ENCODE results near the gene CYTH3. TPM values are rescaled to one million over a fixed set of nuclear protein-coding genes. Genes with fewer than 3 reads are reported as not detected.

CYTH3 gene
- total and polyA plus RNA-seq, 2 of the 13 experiments (the other 11 are each of a cell fraction or from before 2014, with no cell fraction given): 3.1 to 3.8 TPM

GRCh38 chr7:6164491-6164890 is 107.9 kb downstream of the CYTH3 start:
- in situ Hi-C loops (cut with HindIII; ENCODE audit: extremely low pct_ligation_motif_present, low pct_unique_long_range_greater_than_20kb) (loop anchor here (5.0 to 10.0 kb wide), 2 partner anchors 158 to 270 kb away; no protein-coding TSS in a partner anchor), intact Hi-C loops (cut with micrococcal nuclease; ENCODE audit: unreplicated experiment) (no loop called here)
- peaks cover 21% of the 10 kb centered on the region for H3K4me1 ChIP-seq (ENCODE audit: insufficient read depth, low read length)
- H3K27ac ChIP-seq (ENCODE audit: extremely low read length, insufficient read depth, low read length): no peak overlapping the region
- TF ChIP-seq TARDBP (CRISPR knock-in tag; IDR thresholded peaks at IDR 0.05) (no peak), ONECUT2 (CRISPR knock-in tag; IDR thresholded peaks at IDR 0.05) (no peak), ZNF598 (CRISPR knock-in tag; IDR thresholded peaks at IDR 0.05; ENCODE audit: borderline replicate concordance) (no peak), ZNF605 (CRISPR knock-in tag; IDR thresholded peaks at IDR 0.05) (no peak), ZNF546 (CRISPR knock-in tag; conservative IDR thresholded peaks at IDR 0.05) (no peak), EEA1 (CRISPR knock-in tag; IDR thresholded peaks at IDR 0.05; ENCODE audit: borderline replicate concordance) (no peak), ZNF557 (CRISPR knock-in tag; IDR thresholded peaks at IDR 0.05) (no peak)
- ChIA-PET POLR2A (no interaction called here), CTCF (ENCODE audit: low intra/inter-chr PET ratio, low total read pairs) (no interaction called here)
- no peak overlapping the region for H2AFZ ChIP-seq (ENCODE audit: low read length)
- DNase-seq (ENCODE audit: low spot score): no peak
- H3K27me3 ChIP-seq (ENCODE audit: control insufficient read depth in 1 of 2, insufficient read depth in 2 of 2, low read length in 2 of 2): no peaks in the 10 kb centered on the region
- BruUV-seq (replicated peaks): no TSS peak
- H3K9me3 ChIP-seq (ENCODE audit: low read length): no peaks in the 10 kb centered on the region
- ATAC-seq: peak; percentile 9; the same call in 2 of the 3 replicates
- H3K4me3 ChIP-seq (replicated peaks in 1 of 3; ENCODE audit: insufficient read depth in 1 of 3, low read depth in 2 of 3, low read length in 3 of 3): no peak overlapping the region
- no peak overlapping the region for H3K9ac ChIP-seq (ENCODE audit: insufficient read depth, low read depth, low read length)
- WGBS (ENCODE audit: low lambda C conversion rate): 94% methylated on average over 20 of the region's 28 CpGs
- FAIRE-seq: no peak
- no peaks in the 10 kb centered on the region for H4K20me1 ChIP-seq (ENCODE audit: insufficient read depth, low read length)
- no peak overlapping the region for H3K4me2 ChIP-seq (ENCODE audit: low read depth, low read length)
- H3K36me3 ChIP-seq (replicated peaks in 1 of 2; ENCODE audit: control insufficient read depth in 1 of 2, insufficient read depth in 2 of 2, low read length in 2 of 2): peaks cover 1 to 13% of the 10 kb centered on the region in 2 experiments; a peak in 1 of 5 replicates
- no peaks in the 10 kb centered on the region for H3K79me2 ChIP-seq (ENCODE audit: insufficient read depth, low read length)

GRCh38 chr7:6164010-6164409 is 108.4 kb downstream of the CYTH3 start:
- FAIRE-seq (no peak), DNase-seq (ENCODE audit: low spot score) (no peak), ATAC-seq (no peak)
- no TSS peak for BruUV-seq (replicated peaks)
- 98% methylated on average over 7 of the region's 7 CpGs for WGBS (ENCODE audit: low lambda C conversion rate)
- intact Hi-C loops (cut with micrococcal nuclease; ENCODE audit: unreplicated experiment) (no loop called here), in situ Hi-C loops (cut with HindIII; ENCODE audit: extremely low pct_ligation_motif_present, low pct_unique_long_range_greater_than_20kb) (loop anchor here (5.0 to 10.0 kb wide), 2 partner anchors 158 to 271 kb away; no protein-coding TSS in a partner anchor)
- POLR2A ChIA-PET: no interaction called here
- Histone ChIP-seq H3K4me1 (ENCODE audit: insufficient read depth, low read length) (peaks cover 20% of the 10 kb centered on the region), H3K27ac (ENCODE audit: extremely low read length, insufficient read depth, low read length) (no peak overlapping the region), H3K79me2 (ENCODE audit: insufficient read depth, low read length) (no peaks in the 10 kb centered on the region), H3K27me3 (ENCODE audit: control insufficient read depth in 1 of 2, insufficient read depth in 2 of 2, low read length in 2 of 2) (no peaks in the 10 kb centered on the region), H3K36me3 (replicated peaks in 1 of 2; ENCODE audit: control insufficient read depth in 1 of 2, insufficient read depth in 2 of 2, low read length in 2 of 2) (peaks cover 3 to 13% of the 10 kb centered on the region in 2 experiments; a peak in 1 of 5 replicates), H3K4me2 (ENCODE audit: low read depth, low read length) (no peak overlapping the region), H2AFZ (ENCODE audit: low read length) (no peak overlapping the region), H4K20me1 (ENCODE audit: insufficient read depth, low read length) (no peaks in the 10 kb centered on the region), H3K9me3 (ENCODE audit: low read length) (no peaks in the 10 kb centered on the region), H3K4me3 (replicated peaks in 1 of 3; ENCODE audit: insufficient read depth in 1 of 3, low read depth in 2 of 3, low read length in 3 of 3) (no peak overlapping the region), H3K9ac (ENCODE audit: insufficient read depth, low read depth, low read length) (no peak overlapping the region)
- no peak for TF ChIP-seq ZNF552 (CRISPR knock-in tag; IDR thresholded peaks at IDR 0.05; ENCODE audit: borderline replicate concordance)
- TF ChIP-seq REPIN1 (CRISPR knock-in tag; IDR thresholded peaks at IDR 0.05; ENCODE audit: borderline replicate concordance, low read depth): no peak
- no peak for TF ChIP-seq TRIM24 (CRISPR knock-in tag; IDR thresholded peaks at IDR 0.05)
- no peak for TF ChIP-seq RBM22 (optimal IDR thresholded peaks at IDR 0.05; ENCODE audit: low read length)
- TF ChIP-seq ZKSCAN8 (CRISPR knock-in tag; IDR thresholded peaks at IDR 0.05; ENCODE audit: borderline replicate concordance): no peak
- no peak for TF ChIP-seq TOPORS (CRISPR knock-in tag; IDR thresholded peaks at IDR 0.05)
- TF ChIP-seq HNF4A (CRISPR knock-in tag; IDR thresholded peaks at IDR 0.05): no peak
- TF ChIP-seq ZNF891 (CRISPR knock-in tag; IDR thresholded peaks at IDR 0.05): no peak
- TF ChIP-seq ZNF776 (CRISPR knock-in tag; IDR thresholded peaks at IDR 0.05): no peak
- TF ChIP-seq ZNF350 (CRISPR knock-in tag; IDR thresholded peaks at IDR 0.05; ENCODE audit: borderline replicate concordance, low read depth): no peak
- no peak for TF ChIP-seq HNRNPH1 (optimal IDR thresholded peaks at IDR 0.05; ENCODE audit: low read depth, low read length)
- CTCF ChIA-PET (ENCODE audit: low intra/inter-chr PET ratio, low total read pairs): no interaction called here
